Measurements from ENCODE around the gene WFIKKN2.

The WFIKKN2 gene

DNA sequence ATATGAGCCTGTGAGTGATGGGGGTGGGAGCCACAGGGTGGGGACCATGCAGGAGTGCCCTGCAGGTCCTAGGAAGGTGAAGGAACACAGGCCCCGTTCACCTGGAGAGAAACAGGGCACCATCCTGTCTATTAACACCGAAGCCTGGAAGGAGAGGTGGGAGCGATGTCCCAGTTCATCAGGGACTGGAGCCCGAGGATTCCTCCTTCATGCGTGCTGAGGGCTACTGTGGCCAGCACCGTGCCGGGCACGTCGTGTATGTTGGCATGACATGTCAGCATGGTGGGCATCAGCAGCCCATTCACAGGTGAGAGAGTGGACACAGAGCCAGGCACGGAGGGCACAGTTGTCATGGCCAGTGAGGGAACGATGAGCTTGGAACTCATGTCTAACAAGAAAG lies 1.4 kb downstream of the WFIKKN2 start:
- no peak for DNase-seq

DNA sequence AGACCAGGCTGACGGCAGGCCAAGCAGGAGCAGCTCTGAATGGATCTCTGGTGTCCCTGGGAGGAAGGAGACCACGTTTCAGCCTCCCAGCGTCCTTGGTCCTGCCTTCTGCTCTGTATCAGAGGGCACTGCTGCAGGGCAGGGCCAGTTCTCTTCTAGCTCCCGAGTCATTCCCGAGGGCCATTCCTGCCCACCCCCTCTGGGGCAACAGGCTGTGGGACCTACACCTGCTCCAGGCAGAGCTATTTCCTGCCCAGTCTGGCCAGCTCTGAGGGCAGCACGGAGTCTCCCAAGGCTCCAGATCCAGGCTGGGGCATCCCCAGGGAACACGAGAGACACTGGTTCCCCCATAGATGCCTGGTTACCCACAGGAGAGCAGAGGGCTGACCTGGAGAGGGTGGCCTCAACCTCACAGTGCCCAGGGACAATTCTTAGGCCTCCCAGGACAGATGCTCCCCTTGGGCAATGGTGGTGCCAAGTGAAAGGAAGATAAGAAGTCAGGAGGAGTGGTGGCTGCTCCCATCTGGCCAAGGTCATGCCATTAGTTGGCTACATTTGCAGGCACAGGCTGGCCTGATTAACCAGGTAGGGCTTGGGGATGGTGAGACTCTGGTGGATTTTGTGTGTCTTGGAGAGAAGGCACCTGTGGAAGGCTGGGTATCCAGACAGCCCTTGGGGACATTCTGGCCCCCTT lies 2.0 kb downstream of the WFIKKN2 start:
- DNase-seq, result no peak

DNA sequence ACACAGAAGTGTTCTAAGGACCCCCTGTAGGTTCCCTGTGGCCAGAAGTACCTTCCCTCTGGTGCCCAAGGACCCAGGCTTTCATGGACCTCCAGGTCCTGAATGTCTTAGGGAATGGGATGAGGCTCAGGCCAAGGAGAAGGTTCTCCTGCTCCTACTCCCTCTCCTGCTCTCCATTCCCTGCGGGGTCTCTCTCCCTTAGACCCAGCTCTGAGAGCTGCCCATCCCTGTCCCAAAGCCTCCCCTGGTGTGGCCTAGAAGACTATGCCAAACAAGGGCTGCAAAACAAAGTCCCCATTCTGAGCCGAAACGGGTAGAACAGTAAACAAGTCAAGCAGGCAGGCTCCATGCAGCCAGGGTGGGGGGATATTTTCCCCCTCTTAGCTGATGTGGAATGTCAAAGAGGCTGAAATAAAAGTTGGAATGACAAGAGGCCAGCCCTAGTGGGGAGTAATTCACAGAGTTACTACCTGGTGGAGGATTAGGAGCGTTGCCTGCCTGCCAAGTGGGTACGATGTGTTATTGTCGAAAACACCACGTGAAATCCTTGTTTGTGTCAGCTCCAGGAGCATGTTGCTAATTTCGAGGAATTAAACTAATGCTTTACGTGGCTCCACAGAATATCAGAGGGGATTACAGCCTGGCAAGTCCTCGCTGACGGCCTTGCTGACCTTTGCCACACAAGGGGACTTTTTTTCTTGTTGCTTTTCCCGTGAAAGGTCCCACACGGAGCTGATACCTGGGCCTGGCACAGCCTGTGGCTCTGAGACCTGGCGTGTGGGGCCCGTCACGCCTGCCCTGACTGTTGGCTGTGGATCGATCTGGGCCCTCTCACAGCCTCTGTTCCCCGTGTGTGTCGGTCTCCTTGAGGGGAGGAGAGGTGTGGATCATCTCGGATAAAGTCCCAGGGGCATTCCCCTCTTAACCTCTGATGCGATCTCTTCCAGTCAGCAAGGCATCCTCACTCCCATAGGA lies 2.9 kb downstream of the WFIKKN2 start:
- DNase-seq, result no peak

DNA sequence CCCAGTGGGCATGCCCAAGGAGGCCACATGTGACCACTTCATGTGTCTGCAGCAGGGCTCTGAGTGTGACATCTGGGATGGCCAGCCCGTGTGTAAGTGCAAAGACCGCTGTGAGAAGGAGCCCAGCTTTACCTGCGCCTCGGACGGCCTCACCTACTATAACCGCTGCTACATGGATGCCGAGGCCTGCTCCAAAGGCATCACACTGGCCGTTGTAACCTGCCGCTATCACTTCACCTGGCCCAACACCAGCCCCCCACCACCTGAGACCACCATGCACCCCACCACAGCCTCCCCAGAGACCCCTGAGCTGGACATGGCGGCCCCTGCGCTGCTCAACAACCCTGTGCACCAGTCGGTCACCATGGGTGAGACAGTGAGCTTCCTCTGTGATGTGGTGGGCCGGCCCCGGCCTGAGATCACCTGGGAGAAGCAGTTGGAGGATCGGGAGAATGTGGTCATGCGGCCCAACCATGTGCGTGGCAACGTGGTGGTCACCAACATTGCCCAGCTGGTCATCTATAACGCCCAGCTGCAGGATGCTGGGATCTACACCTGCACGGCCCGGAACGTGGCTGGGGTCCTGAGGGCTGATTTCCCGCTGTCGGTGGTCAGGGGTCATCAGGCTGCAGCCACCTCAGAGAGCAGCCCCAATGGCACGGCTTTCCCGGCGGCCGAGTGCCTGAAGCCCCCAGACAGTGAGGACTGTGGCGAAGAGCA lies 4.4 kb downstream of the WFIKKN2 start:
- no peak for DNase-seq

DNA sequence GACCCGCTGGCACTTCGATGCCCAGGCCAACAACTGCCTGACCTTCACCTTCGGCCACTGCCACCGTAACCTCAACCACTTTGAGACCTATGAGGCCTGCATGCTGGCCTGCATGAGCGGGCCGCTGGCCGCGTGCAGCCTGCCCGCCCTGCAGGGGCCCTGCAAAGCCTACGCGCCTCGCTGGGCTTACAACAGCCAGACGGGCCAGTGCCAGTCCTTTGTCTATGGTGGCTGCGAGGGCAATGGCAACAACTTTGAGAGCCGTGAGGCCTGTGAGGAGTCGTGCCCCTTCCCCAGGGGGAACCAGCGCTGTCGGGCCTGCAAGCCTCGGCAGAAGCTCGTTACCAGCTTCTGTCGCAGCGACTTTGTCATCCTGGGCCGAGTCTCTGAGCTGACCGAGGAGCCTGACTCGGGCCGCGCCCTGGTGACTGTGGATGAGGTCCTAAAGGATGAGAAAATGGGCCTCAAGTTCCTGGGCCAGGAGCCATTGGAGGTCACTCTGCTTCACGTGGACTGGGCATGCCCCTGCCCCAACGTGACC lies 5.0 kb downstream of the WFIKKN2 start:
- DNase-seq, result no peak

DNA sequence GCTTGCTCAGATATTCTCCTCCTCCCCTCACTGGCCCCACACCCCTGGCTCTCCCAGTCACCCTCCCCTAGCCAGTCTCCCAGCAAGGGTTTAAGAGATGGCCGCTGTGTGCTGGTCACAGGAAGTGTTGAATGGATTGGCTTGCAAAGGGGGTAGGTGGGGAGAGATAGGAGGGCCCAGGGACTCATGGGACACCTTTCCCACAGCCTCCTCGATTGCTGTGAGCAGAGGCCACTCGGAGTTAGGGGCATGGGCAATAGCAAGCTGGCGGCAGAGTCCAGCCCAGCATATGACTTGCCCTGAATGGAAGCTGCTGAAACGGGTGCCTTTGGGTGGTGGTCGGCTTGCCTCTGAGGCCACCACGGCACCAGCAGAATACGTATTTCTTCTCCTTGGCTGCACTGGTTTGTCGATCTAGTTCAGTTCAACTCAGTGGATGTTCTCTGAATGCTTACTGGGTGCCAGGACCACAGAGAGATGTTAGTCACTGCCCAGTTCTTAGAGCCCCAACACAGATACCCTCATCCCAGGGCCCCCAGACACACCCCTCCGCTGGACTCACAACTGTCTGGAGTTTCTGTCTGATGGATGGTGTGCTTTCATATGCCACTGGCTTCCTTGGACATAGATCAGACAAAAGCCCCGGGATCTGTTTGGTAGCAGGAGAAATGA lies 6.0 kb downstream of the WFIKKN2 start:
- DNase-seq, result no peak

DNA sequence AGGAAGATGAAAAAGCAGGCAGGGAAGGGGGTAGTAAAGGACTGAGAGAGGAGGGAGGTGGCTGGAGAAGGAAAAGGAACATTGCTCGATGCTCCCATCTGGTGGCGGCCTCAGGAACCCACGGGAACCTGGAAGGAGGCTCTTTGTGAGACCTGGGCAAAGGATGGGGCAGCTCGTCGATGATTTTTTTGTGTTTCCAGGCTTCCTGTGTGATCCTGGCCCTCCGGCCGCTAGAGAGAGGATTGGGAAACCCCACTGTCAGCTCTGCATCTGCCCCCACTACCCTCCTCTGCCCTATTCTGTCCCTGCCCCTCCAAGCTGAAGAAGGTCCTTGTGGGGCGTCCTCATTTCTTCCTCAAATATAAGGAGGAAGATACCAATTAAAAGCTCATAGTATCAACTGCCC lies 6.6 kb downstream of the WFIKKN2 start:
- peak; percentile 13 for DNase-seq

DNA sequence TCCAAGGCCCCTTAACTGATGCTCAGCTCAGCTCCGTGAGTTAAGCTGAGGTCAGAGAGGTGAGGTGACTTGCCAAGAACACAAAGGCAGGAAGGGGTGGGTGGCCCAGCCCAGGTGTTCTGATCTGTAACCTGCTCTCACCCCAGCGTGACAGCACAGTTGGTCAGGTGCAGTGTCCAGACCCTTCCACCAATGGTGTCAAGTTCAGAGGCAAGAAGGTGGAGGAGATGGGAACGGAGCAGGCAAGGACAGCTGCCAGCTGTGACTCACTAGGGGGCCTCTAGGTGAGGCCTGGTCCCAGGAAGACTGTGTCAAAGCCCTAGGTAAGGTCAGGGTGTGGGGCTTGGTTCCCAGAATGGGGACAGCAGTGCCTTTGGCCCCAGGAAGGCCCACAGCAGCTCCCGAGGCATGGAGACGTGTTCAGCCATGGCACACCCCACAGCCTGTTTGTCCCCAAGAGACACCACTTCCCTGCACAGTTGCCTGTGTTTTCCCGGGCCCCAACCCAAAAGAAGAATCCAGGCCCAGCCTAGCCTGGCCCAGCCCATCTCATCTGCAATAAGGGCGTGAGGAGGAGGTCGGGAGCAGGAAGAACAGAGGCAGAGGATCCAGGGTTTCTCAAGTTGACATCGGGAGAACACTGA lies 7.2 kb downstream of the WFIKKN2 start:
- no peak for DNase-seq

DNA sequence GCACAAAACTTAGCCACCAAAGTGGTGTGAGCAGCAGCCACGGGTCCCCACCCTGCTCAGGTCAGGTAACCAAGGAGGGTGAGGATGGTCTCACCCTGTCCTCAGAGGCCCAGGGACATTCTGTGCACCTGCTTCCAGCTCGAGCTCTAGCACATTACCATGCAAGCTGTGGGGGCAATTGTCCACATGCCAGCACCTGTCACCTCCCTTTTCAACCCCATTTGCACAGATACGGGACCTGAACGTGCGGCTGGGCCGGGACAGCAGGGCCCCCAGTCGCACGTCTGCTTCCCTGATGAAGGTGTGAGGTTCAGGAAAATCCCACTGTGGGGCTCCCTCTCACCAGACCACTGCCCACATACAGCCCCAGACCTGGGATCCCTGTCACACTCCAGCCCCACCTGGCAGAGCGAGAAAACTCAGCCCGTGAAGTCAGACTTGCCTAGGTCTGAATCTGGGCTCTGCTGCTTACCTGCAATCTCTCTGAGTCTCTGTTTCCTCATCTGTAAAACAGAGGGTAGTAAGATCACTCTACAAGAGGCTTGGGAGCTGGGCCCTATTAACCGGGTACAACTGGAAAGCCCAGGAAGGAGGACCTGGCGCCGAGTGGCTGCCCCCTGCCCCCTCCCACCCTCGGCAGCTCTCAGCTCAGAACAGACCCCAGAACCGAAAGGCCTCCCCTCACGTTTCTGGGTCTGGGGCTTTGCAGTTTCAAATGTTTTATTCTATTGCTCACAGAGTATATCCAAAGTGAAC lies 7.9 kb downstream of the WFIKKN2 start:
- no peak for DNase-seq

DNA sequence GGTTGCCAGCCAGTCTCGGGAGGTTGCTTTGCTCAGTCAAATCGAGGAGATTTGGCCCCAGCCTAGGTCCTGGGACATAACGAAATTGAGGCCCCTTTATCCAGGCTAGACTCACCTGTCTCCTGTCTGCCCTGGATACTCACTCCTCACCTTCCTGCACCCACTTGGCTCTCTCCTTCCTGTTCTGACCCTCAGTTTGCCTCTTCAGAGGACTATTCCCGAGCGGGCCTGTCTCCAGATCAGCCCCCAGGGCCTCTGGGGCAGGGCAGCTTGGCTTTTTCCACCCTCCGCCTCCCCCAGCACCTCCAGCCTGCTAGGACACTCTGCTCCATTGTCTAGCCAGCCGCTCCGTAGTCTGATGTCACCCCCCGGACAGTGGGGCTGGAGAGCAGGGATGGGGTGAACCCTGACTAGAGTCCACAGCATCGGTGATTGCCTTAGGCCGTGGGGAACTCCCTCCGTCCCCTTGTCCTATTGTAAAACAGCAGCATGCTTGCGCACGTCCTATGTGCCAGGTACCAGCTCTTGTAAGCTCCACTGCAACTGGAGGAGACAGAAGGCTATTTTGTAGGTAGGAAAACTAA lies 8.8 kb downstream of the WFIKKN2 start:
- no peak for DNase-seq

DNA sequence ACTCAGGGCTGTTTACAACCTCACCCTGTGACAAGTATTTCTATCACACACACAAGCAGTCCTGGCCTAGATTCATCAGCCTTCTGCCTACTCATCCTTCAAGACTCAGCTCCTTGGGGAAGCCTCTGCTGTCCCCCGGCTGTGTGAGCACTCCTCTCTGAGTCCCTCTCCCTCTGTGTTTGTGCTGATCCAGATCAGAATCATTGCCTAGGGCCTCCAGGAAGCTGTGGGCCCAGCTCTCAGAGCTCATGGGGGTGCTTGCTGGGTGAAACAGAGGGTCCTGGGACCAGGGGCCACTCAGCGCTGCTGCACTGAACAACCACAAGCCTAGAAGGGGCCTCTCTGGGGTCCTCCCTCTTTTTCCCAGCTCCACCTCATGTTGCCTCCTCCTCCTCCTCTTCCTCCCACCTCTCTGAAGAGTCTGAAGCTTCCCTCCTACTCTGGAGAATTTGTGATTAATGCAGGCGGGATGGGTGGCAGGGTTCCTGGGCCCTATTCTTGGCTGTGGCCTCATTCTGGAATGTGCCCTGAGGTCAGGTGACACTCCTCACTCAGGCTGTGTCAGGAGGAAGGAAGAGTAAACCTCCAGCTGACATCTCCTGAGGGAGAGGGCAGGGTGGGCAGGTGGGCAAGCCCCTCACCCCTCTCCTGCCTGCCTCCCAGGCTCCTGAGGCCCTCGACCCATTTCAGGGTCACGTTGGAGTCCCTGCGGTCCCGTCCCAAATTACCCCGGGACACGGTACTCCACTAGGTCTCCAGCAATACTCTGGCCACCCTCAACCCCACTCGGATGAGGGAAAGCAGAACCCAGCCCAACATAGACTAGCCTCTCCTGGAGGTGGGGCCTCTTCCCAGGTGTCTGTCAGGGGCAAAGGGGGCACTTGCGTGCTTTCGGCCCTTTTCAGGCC lies 10.1 kb downstream of the WFIKKN2 start:
- no peak for DNase-seq

DNA sequence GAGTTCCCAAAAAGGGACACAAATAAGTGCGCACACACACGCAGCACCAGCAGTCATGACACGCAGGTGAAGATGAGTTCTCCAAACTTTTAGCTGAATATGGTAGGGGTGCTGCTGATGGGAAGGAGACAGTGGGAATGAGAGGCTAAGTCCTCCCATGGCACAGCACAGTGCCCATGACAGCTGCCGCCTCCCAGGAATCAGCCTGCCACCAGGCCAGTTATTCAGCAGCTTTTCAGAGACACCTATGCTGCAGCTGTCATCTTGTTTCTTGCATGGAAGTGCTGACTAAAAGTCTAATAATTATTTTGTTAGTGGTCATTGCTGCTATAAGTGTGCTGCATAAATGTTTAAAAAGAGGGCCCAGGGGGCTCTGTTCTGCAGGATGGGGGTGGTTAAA lies 12.2 kb downstream of the WFIKKN2 start:
- DNase-seq, result no peak

DNA sequence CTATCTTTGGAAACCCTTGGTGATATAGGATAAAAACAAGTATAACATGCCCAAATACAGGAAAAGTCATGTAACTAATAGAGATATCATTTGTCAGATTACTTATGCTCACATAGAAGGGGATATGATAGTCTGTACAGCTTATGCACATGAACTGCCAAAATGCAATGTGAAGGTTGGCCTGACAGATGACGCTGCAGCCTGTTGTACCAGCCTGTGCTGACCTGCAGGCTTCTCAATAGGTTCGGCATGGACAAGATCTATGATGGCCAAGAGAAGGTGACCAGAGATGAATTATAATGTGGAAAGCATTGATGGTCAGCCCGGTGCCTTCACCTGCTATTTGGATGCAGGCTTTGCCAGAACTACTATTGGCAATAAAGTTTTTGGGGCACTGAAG lies 12.7 kb downstream of the WFIKKN2 start:
- no peak for DNase-seq

DNA sequence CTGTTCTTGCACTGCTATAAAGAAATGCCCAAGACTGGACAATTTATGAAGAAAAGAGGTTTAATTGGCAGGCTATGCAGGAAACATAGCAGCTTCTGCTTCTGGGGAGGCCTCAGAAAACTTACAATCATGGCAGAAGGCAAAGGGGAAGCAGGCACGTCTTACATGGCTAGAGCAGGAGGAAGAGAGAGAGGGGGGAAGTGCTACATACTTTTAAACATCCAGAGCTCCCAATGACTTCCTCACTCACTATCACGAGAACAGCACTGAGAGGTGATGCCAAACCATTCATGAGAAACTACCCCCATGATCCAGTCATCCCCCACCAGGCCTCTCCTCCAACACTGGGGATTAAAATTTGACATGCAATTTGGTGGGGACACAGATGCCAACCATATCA lies 13.3 kb downstream of the WFIKKN2 start:
- DNase-seq, result no peak

DNA sequence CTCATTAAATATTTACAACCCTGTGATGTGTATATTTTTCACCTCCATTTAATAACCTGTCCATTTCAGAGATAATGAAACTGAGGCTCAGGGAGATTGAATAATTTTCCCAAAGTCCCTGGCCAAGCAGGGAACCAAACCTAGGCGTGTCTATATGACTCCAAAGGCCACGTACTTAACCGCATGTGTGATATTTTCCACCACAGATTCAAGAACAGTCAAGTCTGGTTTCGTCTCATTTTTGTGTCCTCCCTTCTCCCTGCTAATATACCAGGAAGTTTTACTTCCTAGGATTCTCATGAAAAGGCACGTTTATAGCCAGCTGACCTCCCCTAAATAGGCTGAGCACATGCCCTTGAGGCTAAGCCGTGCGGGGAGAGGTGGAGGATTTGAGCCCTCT lies 15.3 kb downstream of the WFIKKN2 start:
- no peak for DNase-seq

DNA sequence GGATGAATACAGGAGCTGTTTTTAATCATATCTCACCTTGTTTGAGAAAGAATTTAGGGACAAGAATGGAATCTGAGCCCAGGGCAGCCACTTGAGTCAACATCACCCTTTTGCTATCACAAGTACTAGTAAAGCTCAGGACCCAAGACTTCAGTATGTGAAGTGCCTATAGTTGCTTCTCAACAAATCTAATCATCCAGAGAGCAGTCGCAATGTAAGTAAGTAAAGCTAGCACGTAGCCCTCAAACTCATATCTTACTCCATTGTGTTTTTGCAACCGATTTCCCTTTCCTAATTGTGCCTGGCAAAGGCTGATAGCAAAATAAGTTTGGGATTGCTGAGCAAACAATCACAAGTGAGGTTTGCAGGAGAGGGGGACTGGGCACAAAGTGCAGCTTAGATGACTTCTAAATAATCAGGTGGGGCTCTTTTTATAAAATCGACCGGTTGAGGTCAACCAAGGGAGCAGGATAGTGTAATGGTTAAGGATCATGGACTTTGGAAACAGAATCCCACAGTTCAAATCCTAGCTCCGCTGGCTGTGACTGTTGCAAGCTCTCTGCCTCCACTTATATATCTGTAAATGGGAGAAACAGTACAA lies 17.7 kb downstream of the WFIKKN2 start:
- DNase-seq, result no peak

DNA sequence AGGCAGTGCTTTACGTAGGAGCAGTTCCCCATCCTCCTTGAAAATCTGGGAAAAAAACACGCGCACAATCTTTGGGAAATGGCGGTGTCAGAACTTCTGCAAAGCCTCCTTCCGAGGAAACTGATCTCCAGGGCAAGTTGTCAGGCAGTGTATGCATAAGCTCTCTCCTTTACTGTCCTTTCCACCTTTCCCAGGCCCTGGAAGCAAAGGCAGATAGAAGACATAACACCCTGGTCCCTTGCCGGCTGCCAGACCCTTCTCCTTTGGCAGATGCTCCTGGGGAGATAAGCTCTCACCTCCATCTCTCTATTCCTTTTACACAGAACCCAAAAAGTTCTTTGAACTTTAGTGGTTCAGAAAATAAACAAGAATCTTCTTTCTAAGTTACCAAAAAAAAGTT lies 18.4 kb downstream of the WFIKKN2 start:
- no peak for DNase-seq

DNA sequence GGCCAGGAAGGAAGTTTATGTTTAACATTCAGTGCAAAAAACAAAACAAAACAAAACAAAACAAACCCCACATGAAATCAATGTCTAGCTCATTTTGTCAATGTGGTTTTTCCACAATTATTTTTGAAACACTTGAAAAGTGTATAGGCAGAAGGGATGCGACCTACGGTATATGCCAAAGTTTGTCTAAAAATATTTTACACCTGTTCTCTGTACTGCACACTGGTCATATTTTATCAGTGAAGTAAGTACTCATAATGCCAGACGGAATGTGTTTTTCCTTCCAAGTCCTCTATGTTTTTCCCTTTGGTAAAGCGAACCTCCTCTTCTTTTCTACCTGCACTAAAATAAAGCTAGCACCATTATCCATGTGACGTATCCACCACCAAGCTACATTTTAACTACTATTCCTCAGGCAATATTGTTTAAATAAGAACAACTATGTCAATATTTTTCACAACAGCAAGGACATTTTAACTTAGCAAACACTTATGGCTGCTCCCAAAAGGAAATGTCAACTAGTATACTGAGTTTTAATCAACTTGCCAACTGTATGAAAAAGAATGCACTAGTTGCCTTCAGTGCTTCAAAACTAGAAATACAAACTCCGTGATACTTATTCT lies 20.4 kb downstream of the WFIKKN2 start:
- no peak for DNase-seq

DNA sequence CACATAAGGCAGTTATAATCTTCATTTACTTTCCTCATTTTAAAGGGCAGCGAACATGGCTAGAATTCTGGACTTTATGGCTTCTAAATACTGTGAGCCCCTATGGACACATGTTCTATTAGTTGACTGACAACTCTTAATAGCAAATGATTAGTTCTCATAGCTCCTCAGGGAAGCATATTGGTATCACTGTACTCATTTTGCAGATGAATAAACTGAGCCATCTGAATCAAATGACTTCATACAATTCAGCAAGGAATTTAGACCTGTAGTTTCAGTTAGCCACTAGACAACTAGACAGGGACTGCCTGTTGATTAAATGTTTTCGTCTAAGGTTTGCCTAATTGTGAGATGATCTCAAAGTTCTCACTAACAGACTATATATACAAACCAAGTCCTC lies 21.0 kb downstream of the WFIKKN2 start:
- DNase-seq, result no peak
